Astrocyte (in vitro differentiated cells and primary cell): ENCODE measurements around the gene GALNT18. TPM values are rescaled to one million over a fixed set of nuclear protein-coding genes. Genes with fewer than 3 reads are reported as not detected.

Source experiments
- DNase-seq: peaks from one replicate; pipeline ENCODE4 v3.0.0-alpha.2; 2010; ENCODE audit warnings: low read depth
- FAIRE-seq: peaks from 2 replicates; lab custom pipeline; 2011; peaks lifted over from hg19 to GRCh38; lab: Jason Lieb, UNC
- H2AFZ ChIP-seq: 2 replicates; pipeline ENCODE4 v1.6.0; 2012; ENCODE audit warnings: low read depth, low read length, inconsistent platforms
- H3K27ac ChIP-seq: 2 replicates; pipeline ENCODE4 v1.5.1; 2011; ENCODE audit warnings: low read depth, low read length, inconsistent platforms
- H3K27me3 ChIP-seq: 2 replicates; pipeline ENCODE4 v1.6.0; 2011; ENCODE audit warnings: low read length, inconsistent platforms; ENCODE audit not compliant: insufficient read depth
- H3K36me3 ChIP-seq: 2 replicates; pipeline ENCODE4 v1.5.1; 2011; ENCODE audit warnings: low read length, inconsistent platforms; ENCODE audit not compliant: insufficient read depth
- H3K4me1 ChIP-seq: 2 replicates; pipeline ENCODE4 v1.5.1; 2011; ENCODE audit warnings: low read length, inconsistent platforms; ENCODE audit not compliant: insufficient read depth
- H3K4me2 ChIP-seq: 2 replicates; pipeline ENCODE4 v1.6.0; 2012; ENCODE audit warnings: low read length, inconsistent platforms
- H3K4me3 ChIP-seq: 2 replicates; pipeline ENCODE4 v1.5.1; 2011; ENCODE audit warnings: low read depth, mild to moderate bottlenecking, low read length, inconsistent platforms; ENCODE audit not compliant: insufficient read depth
- H3K79me2 ChIP-seq: 2 replicates; pipeline ENCODE4 v1.6.0; 2012; ENCODE audit warnings: mild to moderate bottlenecking, low read length, inconsistent platforms; ENCODE audit not compliant: insufficient read depth
- H3K9ac ChIP-seq: 2 replicates; pipeline ENCODE4 v1.6.0; 2012; ENCODE audit warnings: mild to moderate bottlenecking, low read length, inconsistent platforms
- H3K9me3 ChIP-seq: 2 replicates; pipeline ENCODE4 v1.5.1; 2012; ENCODE audit warnings: low read depth, mild to moderate bottlenecking, low read length, inconsistent platforms; ENCODE audit not compliant: insufficient read depth
- H4K20me1 ChIP-seq: 2 replicates; pipeline ENCODE4 v1.6.0; 2012; ENCODE audit warnings: low read length, inconsistent platforms; ENCODE audit not compliant: insufficient read depth
- H3K27ac Mint-ChIP-seq: one replicate; pipeline ENCODE4 v1.8.0; 2021; ENCODE audit warnings: mild to moderate bottlenecking, mixed read lengths; ENCODE audit not compliant: unreplicated experiment
- H3K27me3 Mint-ChIP-seq: one replicate; pipeline ENCODE4 v1.8.0; 2021; ENCODE audit warnings: low read depth, mixed read lengths; ENCODE audit not compliant: unreplicated experiment
- H3K36me3 Mint-ChIP-seq: one replicate; pipeline ENCODE4 v1.8.0; 2021; ENCODE audit warnings: low read depth, mixed read lengths; ENCODE audit not compliant: unreplicated experiment
- H3K4me1 Mint-ChIP-seq: one replicate; pipeline ENCODE4 v1.8.0; 2021; ENCODE audit warnings: low read depth, mixed read lengths; ENCODE audit not compliant: unreplicated experiment
- H3K4me3 Mint-ChIP-seq: one replicate; pipeline ENCODE4 v1.8.0; 2021; ENCODE audit warnings: mild to moderate bottlenecking, moderate library complexity, mixed read lengths; ENCODE audit not compliant: unreplicated experiment
- H3K9me3 Mint-ChIP-seq: one replicate; pipeline ENCODE4 v1.8.0; 2021; ENCODE audit warnings: mild to moderate bottlenecking, mixed read lengths; ENCODE audit not compliant: unreplicated experiment
- CTCF ChIP-seq: IDR thresholded peaks from 2 replicates; pipeline ENCODE4 v1.5.1; 2011; ENCODE audit warnings: low read depth, mild to moderate bottlenecking, inconsistent platforms, low read length, moderate library complexity; ENCODE audit not compliant: insufficient read depth
- EZH2 ChIP-seq: IDR thresholded peaks from 2 replicates; pipeline ENCODE4 v1.6.1; 2012; ENCODE audit warnings: mild to moderate bottlenecking, low read length, inconsistent platforms; ENCODE audit not compliant: insufficient read depth
- total RNA-seq: library from RNA; stranded (reverse); gene quantifications from 2 replicates; pipeline ENCODE4 v1.2.1, GENCODE V29; 2021

Gene GALNT18
- total RNA-seq, 1 donor from 2014 or later: 6.5 TPM

GRCh38 chr11:11414996-11415395 is 206.8 kb downstream of the GALNT18 start:
- Histone ChIP-seq H3K4me3 (no peak overlapping the region), H3K9me3 (no peaks in the 10 kb centered on the region), H3K4me1 (peaks cover 18% of the 10 kb centered on the region), H2AFZ (no peak overlapping the region), H3K27ac (no peak overlapping the region), H3K27me3 (peaks cover 25% of the 10 kb centered on the region), H3K4me2 (no peak overlapping the region), H3K79me2 (no peaks in the 10 kb centered on the region), H4K20me1 (no peaks in the 10 kb centered on the region), H3K36me3 (no peaks in the 10 kb centered on the region), H3K9ac (no peak overlapping the region)
- no peak overlapping the region for H3K27ac Mint-ChIP-seq
- no peak for DNase-seq
- peaks cover 24% of the 10 kb centered on the region for H3K4me1 Mint-ChIP-seq
- H3K36me3 Mint-ChIP-seq: peaks cover 2% of the 10 kb centered on the region
- no peak for FAIRE-seq
- peaks cover 61% of the 10 kb centered on the region for H3K27me3 Mint-ChIP-seq
- H3K4me3 Mint-ChIP-seq: no peak overlapping the region
- TF ChIP-seq EZH2 (no peak), CTCF (no peak)
- no peaks in the 10 kb centered on the region for H3K9me3 Mint-ChIP-seq

- H4K20me1 ChIP-seq: no peaks in the 10 kb centered on the region
- H3K4me3 ChIP-seq: no peak overlapping the region
- H3K9me3 ChIP-seq: no peaks in the 10 kb centered on the region
- H3K4me2 ChIP-seq: no peak overlapping the region
- H3K4me1 ChIP-seq: peaks cover 18% of the 10 kb centered on the region
- no peaks in the 10 kb centered on the region for H3K36me3 ChIP-seq
- no peaks in the 10 kb centered on the region for H3K79me2 ChIP-seq
- Mint-ChIP-seq H3K27me3 (peaks cover 61% of the 10 kb centered on the region), H3K4me1 (peaks cover 29% of the 10 kb centered on the region), H3K4me3 (no peak overlapping the region), H3K27ac (peak overlapping the region; percentile 16), H3K36me3 (peaks cover 2% of the 10 kb centered on the region), H3K9me3 (no peaks in the 10 kb centered on the region)
- DNase-seq: no peak
- no peak overlapping the region for H3K27ac ChIP-seq
- no peak overlapping the region for H2AFZ ChIP-seq
- H3K9ac ChIP-seq: no peak overlapping the region
- H3K27me3 ChIP-seq: peaks cover 27% of the 10 kb centered on the region
- no peak for FAIRE-seq
- no peak for TF ChIP-seq EZH2
- no peak for TF ChIP-seq CTCF
Measured at GRCh38 chr11:11413776-11414175, 208.0 kb downstream of the GALNT18 start.

- H3K27ac ChIP-seq: no peak overlapping the region
- no peak overlapping the region for H3K9ac ChIP-seq
- H2AFZ ChIP-seq: no peak overlapping the region
- no peak for FAIRE-seq
- peaks cover 11% of the 10 kb centered on the region for H3K4me1 ChIP-seq
- H3K4me1 Mint-ChIP-seq: peaks cover 21% of the 10 kb centered on the region
- no peaks in the 10 kb centered on the region for H3K9me3 ChIP-seq
- peaks cover 2% of the 10 kb centered on the region for H3K36me3 Mint-ChIP-seq
- H3K9me3 Mint-ChIP-seq: no peaks in the 10 kb centered on the region
- peaks cover 32% of the 10 kb centered on the region for H3K27me3 ChIP-seq
- no peak overlapping the region for H3K4me2 ChIP-seq
- H3K27me3 Mint-ChIP-seq: peaks cover 72% of the 10 kb centered on the region
- no peak overlapping the region for H3K4me3 Mint-ChIP-seq
- H3K4me3 ChIP-seq: no peak overlapping the region
- no peaks in the 10 kb centered on the region for H4K20me1 ChIP-seq
- H3K36me3 ChIP-seq: no peaks in the 10 kb centered on the region
- no peaks in the 10 kb centered on the region for H3K79me2 ChIP-seq
- H3K27ac Mint-ChIP-seq: no peak overlapping the region
- no peak for DNase-seq
- TF ChIP-seq CTCF (no peak), EZH2 (no peak)
Measured at GRCh38 chr11:11411401-11411985, 210.3 kb downstream of the GALNT18 start.
